CD4-positive, CD25-positive, alpha-beta regulatory T cell (primary cell): ENCODE measurements around the gene MEGF8. TPM values are rescaled to one million over a fixed set of nuclear protein-coding genes. Genes with fewer than 3 reads are reported as not detected.
A peak's percentile ranks its signal among the peaks of the same experiment; 100 is the strongest.

Experiments
- ATAC-seq, 2 donors: fragments of 150-1000 bp; cut with Tn5 transposase; one replicate each; pipeline ENCODE4 v1.10.0; 2021; ENCODE audit warnings: low read depth in 2 of 2, moderate number of reproducible peaks in 2 of 2, moderate library complexity in 1 of 2
- DNase-seq, 3 donors: peaks; one replicate each; pipeline versions ENCODE4 v3.0.0 to v3.0.0-alpha.2; 2012 to 2022; ENCODE audit warnings: mixed read lengths in 1 of 3
- H3K27ac ChIP-seq: one replicate; pipeline ENCODE4 v1.7.0; 2013; ENCODE audit warnings: mild to moderate bottlenecking, low read length; ENCODE audit not compliant: insufficient read depth, poor library complexity, severe bottlenecking
- H3K27me3 ChIP-seq: one replicate; pipeline ENCODE4 v1.7.0; 2013; ENCODE audit warnings: low read length; ENCODE audit not compliant: control insufficient read depth, insufficient read depth
- H3K36me3 ChIP-seq: one replicate; pipeline ENCODE4 v1.7.0; 2013; ENCODE audit warnings: mild to moderate bottlenecking, low read length, moderate library complexity; ENCODE audit not compliant: control insufficient read depth, insufficient read depth
- H3K4me1 ChIP-seq: 2 replicates; pipeline ENCODE4 v1.7.0; 2013; ENCODE audit warnings: mild to moderate bottlenecking, low read length; ENCODE audit not compliant: insufficient read depth, control insufficient read depth, poor library complexity, severe bottlenecking
- H3K4me3 ChIP-seq: one replicate; pipeline ENCODE4 v1.7.0; 2013; ENCODE audit warnings: low read depth, mild to moderate bottlenecking, low read length, moderate library complexity
- H3K9me3 ChIP-seq, 2 experiments: 1 replicate in 1 of 2; 2 replicates in 1 of 2; pipeline ENCODE4 v1.7.0; 2013; ENCODE audit warnings: low read length in 2 of 2, mild to moderate bottlenecking in 1 of 2, moderate library complexity in 1 of 2; ENCODE audit not compliant: control insufficient read depth in 2 of 2
- H3K27ac Mint-ChIP-seq, 3 donors: one replicate each; pipeline ENCODE4 v1.8.0; 2020 to 2022; ENCODE audit warnings: mild to moderate bottlenecking in 3 of 3, mixed read lengths in 3 of 3, moderate library complexity in 2 of 3
- H3K27me3 Mint-ChIP-seq: one replicate; pipeline ENCODE4 v1.8.0; 2022; ENCODE audit warnings: mild to moderate bottlenecking, mixed read lengths
- H3K36me3 Mint-ChIP-seq: one replicate; pipeline ENCODE4 v1.8.0; 2020; ENCODE audit warnings: mixed read lengths
- H3K4me1 Mint-ChIP-seq, 4 donors: one replicate each; pipeline ENCODE4 v1.8.0; 2020 to 2022; ENCODE audit warnings: mixed read lengths in 4 of 4, mild to moderate bottlenecking in 1 of 4
- H3K4me3 Mint-ChIP-seq, 4 donors: one replicate each; pipeline ENCODE4 v1.8.0; 2020 to 2022; ENCODE audit warnings: mild to moderate bottlenecking in 4 of 4, mixed read lengths in 4 of 4, moderate library complexity in 3 of 4
- H3K9me3 Mint-ChIP-seq, 7 donors: one replicate each; pipeline ENCODE4 v1.8.0; 2020 to 2022; ENCODE audit warnings: mixed read lengths in 7 of 7, mild to moderate bottlenecking in 3 of 7, moderate library complexity in 2 of 7
- polyA plus RNA-seq, 4 donors: library from polyadenylated mRNA; unstranded; fragments of 300-500 nt; fragmentation: Illumina TruSeq; gene quantifications; one replicate each; pipeline ENCODE4 v1.2.3, GENCODE V29; 2021
- total RNA-seq: library from RNA; stranded (reverse); gene quantifications from one replicate; pipeline ENCODE4 v1.2.3, GENCODE V29; 2022

Gene MEGF8
- total and polyA plus RNA-seq, 5 donors from 2014 or later: 0.18 to 6.5 (median 0.22) TPM

DNA sequence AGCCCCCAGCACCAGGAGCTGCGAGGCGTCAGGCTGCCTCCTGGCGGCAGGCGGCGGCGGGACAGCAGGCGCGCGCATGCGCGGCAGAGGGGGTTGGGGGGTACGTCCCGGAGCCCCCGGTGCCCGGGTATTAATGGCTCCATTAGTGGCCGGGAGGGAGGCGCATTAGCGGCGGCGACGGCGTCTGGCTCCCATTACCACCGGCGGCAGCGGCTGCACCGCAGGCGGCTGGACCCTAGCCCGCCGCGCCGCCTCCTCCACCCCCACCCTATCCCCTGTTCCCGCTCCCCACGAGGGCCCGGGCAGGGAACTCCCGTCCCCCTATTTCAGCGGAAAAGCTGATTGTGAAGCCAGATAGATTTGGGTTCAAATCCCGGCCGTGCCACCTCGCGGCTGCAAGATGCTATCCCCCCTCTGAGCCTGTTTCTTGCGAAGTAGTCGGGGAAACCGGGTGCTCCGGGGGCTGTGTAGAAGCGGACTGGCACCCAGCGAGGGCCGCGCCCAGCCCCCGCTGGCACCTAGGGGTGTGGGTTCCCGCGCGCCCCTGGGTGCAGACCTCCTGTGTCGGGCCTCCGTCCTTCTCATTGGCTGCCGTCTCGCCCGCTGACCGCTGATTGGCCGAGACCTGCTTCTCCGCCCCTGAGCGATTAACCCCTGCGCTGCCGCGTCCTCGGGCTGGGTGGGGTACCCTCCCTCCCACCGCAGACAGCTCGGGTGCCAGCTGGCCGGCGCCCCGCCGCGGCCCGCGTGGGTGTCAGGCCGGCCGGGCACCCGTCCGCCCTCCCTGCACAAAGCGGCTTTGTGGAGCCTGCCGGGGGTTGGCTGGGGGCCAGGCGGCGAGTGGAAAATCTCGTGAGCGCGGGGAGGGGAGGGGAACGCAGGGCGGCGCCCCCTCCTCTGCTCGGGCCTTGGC is 45.3 kb upstream of the MEGF8 start:
- peaks cover 66% of the 10 kb centered on the region for H3K4me1 ChIP-seq
- peak overlapping the region; percentile 64 for H3K4me3 ChIP-seq
- Mint-ChIP-seq H3K27ac (peak overlapping the region; percentile 96 to 97 (median 97)), H3K9me3 (peaks cover 0 to 2% (median 0%) of the 10 kb centered on the region in 7 donors), H3K36me3 (peaks cover 6% of the 10 kb centered on the region), H3K4me3 (peak overlapping the region; percentile 86 to 96 (median 92)), H3K4me1 (peaks cover 4 to 44% (median 36%) of the 10 kb centered on the region in 4 donors), H3K27me3 (peaks cover 5% of the 10 kb centered on the region)
- DNase-seq (peak; percentile 85 to 93 (median 87)), ATAC-seq (peak; percentile 23 to 33)
- no peaks in the 10 kb centered on the region for H3K9me3 ChIP-seq
- peak overlapping the region; percentile 91 for H3K27ac ChIP-seq
- H3K27me3 ChIP-seq: no peaks in the 10 kb centered on the region
- H3K36me3 ChIP-seq: no peaks in the 10 kb centered on the region

DNA sequence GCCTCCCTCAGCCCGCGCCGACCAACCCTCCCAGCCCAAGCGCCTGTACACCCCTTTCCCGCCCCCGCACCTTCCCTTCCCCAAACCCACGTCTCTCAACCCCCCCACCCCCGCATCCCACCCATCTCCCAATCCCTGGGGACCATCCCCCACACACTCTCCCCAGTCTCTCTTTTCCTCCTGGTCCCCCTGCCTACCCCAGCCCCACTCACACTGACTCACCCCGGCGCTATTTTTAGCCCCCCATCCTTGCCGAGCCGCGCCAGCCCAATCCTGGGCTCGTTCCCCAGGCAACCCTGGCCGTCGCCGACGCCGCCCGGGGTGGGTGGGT is 44.7 kb upstream of the MEGF8 start:
- Mint-ChIP-seq H3K4me3 (peak overlapping the region in 2 of 4 donors; percentile 11 to 81), H3K9me3 (peaks cover 0 to 2% (median 0%) of the 10 kb centered on the region in 7 donors), H3K36me3 (peaks cover 6% of the 10 kb centered on the region), H3K4me1 (peaks cover 4 to 46% (median 36%) of the 10 kb centered on the region in 4 donors), H3K27me3 (peaks cover 5% of the 10 kb centered on the region), H3K27ac (no peak overlapping the region)
- ATAC-seq: no peak
- Histone ChIP-seq H3K27ac (peak overlapping the region; percentile 91), H3K4me1 (peaks cover 69% of the 10 kb centered on the region), H3K4me3 (no peak overlapping the region), H3K36me3 (no peaks in the 10 kb centered on the region), H3K27me3 (no peaks in the 10 kb centered on the region), H3K9me3 (no peaks in the 10 kb centered on the region)
- DNase-seq: no peak

DNA sequence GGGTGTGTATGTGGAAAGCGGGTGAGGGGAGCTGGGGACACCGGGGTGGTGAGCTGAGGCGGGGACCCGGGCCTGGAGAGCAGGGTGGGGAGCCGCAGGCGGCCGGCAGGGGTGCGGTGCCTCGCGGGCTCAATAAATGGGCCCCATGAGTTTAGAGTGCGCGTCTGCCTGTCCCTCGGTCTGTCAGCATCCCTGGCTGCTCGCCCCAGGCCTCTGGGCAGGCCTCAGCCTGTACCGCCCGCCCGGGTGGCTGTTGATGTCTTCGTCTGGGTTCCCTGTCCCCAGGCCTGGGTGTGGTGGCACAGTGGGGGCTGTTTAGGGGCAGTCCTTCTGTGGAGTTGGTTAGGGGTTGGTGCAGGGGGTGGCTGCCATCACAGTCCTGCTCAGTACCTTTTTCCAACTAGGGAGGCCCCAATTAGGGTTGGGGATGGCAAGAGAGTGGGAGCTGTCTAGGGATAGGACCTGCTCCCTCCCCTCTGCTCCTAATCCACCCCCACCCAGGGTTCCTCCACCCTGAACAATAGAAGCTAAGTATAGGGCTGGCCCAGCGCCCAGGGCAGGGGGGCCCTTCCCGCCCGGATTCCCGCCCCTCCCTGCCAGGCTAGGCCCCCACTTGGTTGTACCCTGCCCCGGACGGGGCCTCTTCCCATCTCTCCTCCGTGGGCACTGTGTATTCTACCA is 44.1 kb upstream of the MEGF8 start:
- no peaks in the 10 kb centered on the region for H3K9me3 ChIP-seq
- Mint-ChIP-seq H3K4me3 (peak overlapping the region in 2 of 4 donors; percentile 70 to 82), H3K4me1 (peaks cover 4 to 46% (median 34%) of the 10 kb centered on the region in 4 donors), H3K36me3 (peaks cover 1% of the 10 kb centered on the region), H3K9me3 (peaks cover 0 to under 1% (median 0%) of the 10 kb centered on the region in 7 donors), H3K27me3 (peaks cover 5% of the 10 kb centered on the region), H3K27ac (peak overlapping the region in 2 of 3 donors; percentile 36 to 97)
- ATAC-seq (no peak), DNase-seq (peak in 1 of 3 donors; percentile 30)
- no peaks in the 10 kb centered on the region for H3K36me3 ChIP-seq
- no peak overlapping the region for H3K4me3 ChIP-seq
- no peaks in the 10 kb centered on the region for H3K27me3 ChIP-seq
- peak overlapping the region; percentile 91 for H3K27ac ChIP-seq
- H3K4me1 ChIP-seq: peaks cover 67% of the 10 kb centered on the region

DNA sequence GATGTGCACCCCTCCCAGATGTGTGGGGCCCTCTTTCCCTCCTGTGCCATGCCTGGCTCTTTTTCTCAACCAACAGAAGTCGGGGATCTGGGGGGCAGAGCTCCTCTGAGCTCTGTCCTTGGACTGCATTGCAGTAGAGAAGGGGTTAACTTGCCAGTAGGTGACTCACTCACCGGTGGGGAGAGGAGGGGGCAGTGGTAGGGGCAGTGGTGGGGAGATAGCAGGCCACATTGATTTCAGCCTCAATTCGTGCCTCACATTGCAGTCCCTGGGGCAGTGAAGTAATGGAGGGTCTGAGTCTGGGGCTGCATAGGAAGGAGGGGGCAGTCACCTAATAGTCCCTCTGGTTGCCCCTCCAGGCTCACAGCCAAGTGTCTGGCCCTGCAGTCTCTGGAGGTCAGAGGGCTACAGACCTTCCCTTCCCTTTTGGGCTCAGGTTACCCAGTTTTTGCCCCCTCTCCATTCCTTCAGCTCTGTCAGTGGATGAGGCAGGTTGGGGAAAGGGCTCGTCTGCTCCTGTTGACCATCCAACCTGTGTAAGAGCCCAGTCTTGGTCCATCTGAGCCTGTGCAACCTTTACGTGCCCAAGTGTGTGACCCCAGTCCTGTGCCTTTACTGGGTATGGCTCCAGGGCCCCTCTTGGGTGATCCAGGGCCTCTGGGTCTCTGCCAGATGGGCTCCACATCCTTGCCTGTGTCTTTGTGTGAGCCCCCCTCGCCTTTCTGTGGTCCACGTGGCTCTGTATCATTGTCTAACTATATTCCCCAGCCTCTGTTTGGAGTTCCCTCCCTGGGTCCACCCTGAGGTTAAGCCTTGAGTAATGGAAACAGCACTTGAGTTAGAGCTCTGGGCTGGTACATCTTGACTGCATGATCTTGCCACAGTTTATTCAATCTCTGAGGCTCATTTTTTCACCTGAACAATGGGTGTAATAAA is 43.3 kb upstream of the MEGF8 start:
- H3K27ac Mint-ChIP-seq: no peak overlapping the region
- Histone ChIP-seq H3K27ac (peak overlapping the region; percentile 91), H3K9me3 (no peaks in the 10 kb centered on the region), H3K36me3 (peaks cover 2% of the 10 kb centered on the region), H3K4me3 (peak overlapping the region; percentile 37), H3K27me3 (no peaks in the 10 kb centered on the region), H3K4me1 (peaks cover 59% of the 10 kb centered on the region)
- peaks cover 5% of the 10 kb centered on the region for H3K27me3 Mint-ChIP-seq
- ATAC-seq (no peak), DNase-seq (no peak)
- peak overlapping the region in 2 of 4 donors; percentile 2 to 82 for H3K4me3 Mint-ChIP-seq
- no peaks in the 10 kb centered on the region for H3K9me3 Mint-ChIP-seq
- no peaks in the 10 kb centered on the region for H3K36me3 Mint-ChIP-seq
- H3K4me1 Mint-ChIP-seq: peaks cover 4 to 39% (median 30%) of the 10 kb centered on the region in 4 donors

DNA sequence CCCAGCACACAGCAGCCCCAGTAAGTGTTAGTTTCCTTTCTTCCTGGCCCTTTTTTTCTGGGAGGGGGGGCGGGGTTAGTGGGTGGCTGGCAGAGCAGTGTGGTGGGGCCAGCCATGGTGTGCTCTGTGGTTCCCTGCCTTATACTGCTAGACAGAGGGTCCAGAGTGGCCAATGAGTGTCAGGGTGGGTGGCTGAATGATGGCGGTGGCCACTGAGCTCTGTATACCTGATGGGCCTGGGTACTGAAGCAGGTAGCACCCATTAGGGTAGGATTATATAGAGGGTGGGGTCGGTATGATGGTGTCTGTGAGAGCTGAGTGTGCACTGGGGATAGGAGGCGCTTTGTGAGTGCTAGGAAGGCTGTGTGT is 42.6 kb upstream of the MEGF8 start:
- Mint-ChIP-seq H3K27me3 (peaks cover 5% of the 10 kb centered on the region), H3K4me3 (peak overlapping the region in 1 of 4 donors; percentile 82), H3K27ac (no peak overlapping the region), H3K9me3 (no peaks in the 10 kb centered on the region), H3K36me3 (no peaks in the 10 kb centered on the region), H3K4me1 (peaks cover 4 to 42% (median 28%) of the 10 kb centered on the region in 4 donors)
- ATAC-seq: no peak
- no peaks in the 10 kb centered on the region for H3K27me3 ChIP-seq
- H3K4me3 ChIP-seq: peak overlapping the region; percentile 78
- H3K9me3 ChIP-seq: no peaks in the 10 kb centered on the region
- peak overlapping the region; percentile 91 for H3K27ac ChIP-seq
- H3K36me3 ChIP-seq: peaks cover 9% of the 10 kb centered on the region
- DNase-seq: no peak
- peaks cover 58% of the 10 kb centered on the region for H3K4me1 ChIP-seq

DNA sequence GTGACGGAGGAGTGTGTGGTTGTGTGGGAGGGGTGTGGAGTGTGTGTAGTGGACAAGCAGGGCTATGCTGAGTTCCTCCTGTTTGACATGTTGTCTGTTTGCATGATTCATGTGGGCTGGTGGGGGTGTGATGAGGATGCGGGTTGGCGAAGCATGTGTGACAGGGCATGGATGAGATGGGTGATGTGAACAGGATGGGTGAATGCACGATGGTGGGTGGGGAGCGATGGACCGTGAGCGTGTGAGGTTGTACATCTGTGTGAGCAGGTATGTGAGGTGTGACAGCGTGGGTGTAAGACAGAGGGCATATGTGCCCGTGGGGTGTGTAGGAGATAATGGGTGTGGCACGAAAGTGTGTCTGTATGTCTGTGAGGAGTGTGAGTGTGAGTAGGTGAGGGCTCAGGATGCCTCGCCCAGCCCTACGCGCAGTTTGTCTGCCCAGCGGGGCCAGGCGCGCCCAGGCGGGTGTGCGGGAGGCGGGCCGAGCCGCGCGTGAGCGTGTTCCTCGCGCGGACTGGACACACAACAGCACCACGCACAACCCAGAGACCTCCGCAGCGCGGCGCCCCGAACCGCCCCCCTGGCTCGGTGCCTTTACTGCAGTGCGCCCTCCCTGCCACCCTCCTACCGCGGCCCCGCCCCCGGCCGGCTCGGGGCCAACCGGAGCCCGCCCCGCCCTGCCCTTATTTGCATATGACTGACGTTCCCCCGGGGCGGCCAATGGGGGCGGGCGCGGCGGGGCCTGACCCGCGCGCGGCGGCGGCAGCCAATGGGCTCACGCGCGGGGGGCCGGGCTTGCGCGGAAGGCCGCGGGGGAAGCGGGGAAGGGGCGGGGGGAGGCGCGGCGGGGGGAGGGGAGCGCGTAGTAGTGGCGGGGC is 42.0 kb upstream of the MEGF8 start:
- Histone ChIP-seq H3K4me3 (peak overlapping the region; percentile 78), H3K27ac (peak overlapping the region; percentile 91), H3K4me1 (peaks cover 58% of the 10 kb centered on the region), H3K27me3 (no peaks in the 10 kb centered on the region), H3K36me3 (peaks cover 15% of the 10 kb centered on the region), H3K9me3 (no peaks in the 10 kb centered on the region)
- DNase-seq: peak; percentile 95
- ATAC-seq: peak; percentile 69 to 75
- Mint-ChIP-seq H3K27ac (no peak overlapping the region), H3K9me3 (no peaks in the 10 kb centered on the region), H3K36me3 (no peaks in the 10 kb centered on the region), H3K4me1 (peaks cover 4 to 38% (median 26%) of the 10 kb centered on the region in 4 donors), H3K27me3 (peaks cover 5% of the 10 kb centered on the region), H3K4me3 (no peak overlapping the region)
